ENCODE measurements around the gene PLEKHA6.

DNA sequence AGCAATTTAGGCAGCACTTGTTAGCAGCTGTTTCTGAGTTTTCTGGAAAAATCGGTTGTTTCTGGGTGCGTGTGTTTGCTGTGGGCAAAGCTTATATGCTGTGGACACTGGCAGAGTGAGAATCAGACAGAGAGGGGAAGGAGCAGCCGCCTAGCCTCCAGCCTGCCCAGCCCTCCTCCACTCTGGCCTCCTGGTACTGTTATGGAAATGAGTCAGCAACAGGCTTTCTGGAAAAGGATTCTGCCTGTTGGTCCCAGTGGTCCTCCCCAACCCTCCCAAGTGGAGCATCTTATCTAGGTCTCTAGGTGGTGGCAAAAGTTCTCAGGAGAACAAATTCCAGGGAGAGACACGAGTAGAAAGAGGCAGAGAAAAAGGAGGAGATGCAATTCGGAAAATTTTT lies 103.8 kb downstream of the PLEKHA6 start:
- TF ChIP-seq POLR2AphosphoS5 (IDR thresholded peaks at IDR 0.05) = no peak
- TF ChIP-seq, protein P1, sequence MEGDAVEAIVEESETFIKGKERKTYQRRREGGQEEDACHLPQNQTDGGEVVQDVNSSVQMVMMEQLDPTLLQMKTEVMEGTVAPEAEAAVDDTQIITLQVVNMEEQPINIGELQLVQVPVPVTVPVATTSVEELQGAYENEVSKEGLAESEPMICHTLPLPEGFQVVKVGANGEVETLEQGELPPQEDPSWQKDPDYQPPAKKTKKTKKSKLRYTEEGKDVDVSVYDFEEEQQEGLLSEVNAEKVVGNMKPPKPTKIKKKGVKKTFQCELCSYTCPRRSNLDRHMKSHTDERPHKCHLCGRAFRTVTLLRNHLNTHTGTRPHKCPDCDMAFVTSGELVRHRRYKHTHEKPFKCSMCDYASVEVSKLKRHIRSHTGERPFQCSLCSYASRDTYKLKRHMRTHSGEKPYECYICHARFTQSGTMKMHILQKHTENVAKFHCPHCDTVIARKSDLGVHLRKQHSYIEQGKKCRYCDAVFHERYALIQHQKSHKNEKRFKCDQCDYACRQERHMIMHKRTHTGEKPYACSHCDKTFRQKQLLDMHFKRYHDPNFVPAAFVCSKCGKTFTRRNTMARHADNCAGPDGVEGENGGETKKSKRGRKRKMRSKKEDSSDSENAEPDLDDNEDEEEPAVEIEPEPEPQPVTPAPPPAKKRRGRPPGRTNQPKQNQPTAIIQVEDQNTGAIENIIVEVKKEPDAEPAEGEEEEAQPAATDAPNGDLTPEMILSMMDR (IDR thresholded peaks at IDR 0.05) = no peak
- TF ChIP-seq POLR2A (IDR thresholded peaks at IDR 0.05) = no peak
